A549 (cell line): ENCODE results near the gene NOD2. TPM values are rescaled to one million over a fixed set of nuclear protein-coding genes. Genes with fewer than 3 reads are reported as not detected.

Experiments used
- ATAC-seq, 2 experiments: fragments of 200-7000 bp in 1 of 2; fragments of >200 bp in 1 of 2; cut with Nextera tagmentation in 1 of 2; cut with Tn5 transposase in 1 of 2; 3 replicates each; pipeline versions ENCODE4 v1.8.0 to v1.9.1; 2018 to 2020; ENCODE audit warnings: mild to moderate bottlenecking in 1 of 2, moderate library complexity in 1 of 2
- CTCF ChIA-PET: fragments of 300-600 bp; sonication (Branson Sonifier 250); formaldehyde crosslinking; extraction: SDS; loops from one replicate; lab custom pipeline; 2021; ENCODE audit warnings: antibody characterized with exemption, inconsistent platforms; lab: Yijun Ruan, JAX
- POLR2A ChIA-PET: fragments of 350-600 bp; formaldehyde crosslinking; extraction: SDS; loops from one replicate; lab custom pipeline; 2021; ENCODE audit warnings: antibody characterized with exemption, inconsistent platforms; lab: Yijun Ruan, JAX
- DNase-seq, 2 experiments: peaks; one replicate each; pipeline versions ENCODE4 v3.0.0 to v3.0.0-alpha.2; 2011 to 2016; ENCODE audit warnings: low read depth in 1 of 2, low spot score in 1 of 2
- FAIRE-seq: peaks from 2 replicates; lab custom pipeline; 2011; peaks lifted over from hg19 to GRCh38; lab: Jason Lieb, UNC
- H3K27ac ChIP-seq, 2 experiments: fragments of >200 bp; sonication (Bioruptor Twin); formaldehyde crosslinking; 3 replicates each; pipeline ENCODE4 v1.5.1; 2016 to 2017
- H3K4me1 ChIP-seq: fragments of >200 bp; sonication (Bioruptor Twin); formaldehyde crosslinking; 3 replicates; pipeline ENCODE4 v1.6.1; 2016
- H3K4me2 ChIP-seq: fragments of >200 bp; sonication (Bioruptor Twin); formaldehyde crosslinking; 3 replicates; pipeline ENCODE4 v1.6.1; 2016
- H3K4me3 ChIP-seq: fragments of >200 bp; sonication (Bioruptor Twin); formaldehyde crosslinking; 3 replicates; pipeline ENCODE4 v1.5.1; 2016
- H3K9me3 ChIP-seq: fragments of >200 bp; sonication (Bioruptor Twin); formaldehyde crosslinking; 3 replicates; pipeline ENCODE4 v1.6.1; 2016
- EP300 ChIP-seq, 2 experiments: fragments of >200 bp; sonication (Bioruptor Twin); formaldehyde crosslinking; IDR thresholded peaks; 2 replicates in 1 of 2; 3 replicates in 1 of 2; pipeline ENCODE4 v1.6.1; 2016 to 2017
- ESRRA ChIP-seq: fragments of 150-350 bp; IDR thresholded peaks from 2 replicates; pipeline ENCODE4 v1.6.1; 2014; ENCODE audit warnings: mild to moderate bottlenecking, low read length, borderline replicate concordance
- FOXS1 ChIP-seq: fragments of 250-450 bp; sonication (Bioruptor Pico); IDR thresholded peaks from 2 replicates; pipeline ENCODE4 v1.5.0; 2020; ENCODE audit warnings: mild to moderate bottlenecking, moderate library complexity
- MYC ChIP-seq: IDR thresholded peaks from 2 replicates; pipeline ENCODE4 v1.6.1; 2012; ENCODE audit warnings: mild to moderate bottlenecking, inconsistent platforms, low read length, improper control_type of control experiment, borderline replicate concordance
- NR3C1 ChIP-seq: fragments of >200 bp; sonication (Bioruptor Twin); formaldehyde crosslinking; IDR thresholded peaks from 3 replicates; pipeline ENCODE4 v1.6.1; 2017
- RAD21 ChIP-seq, 2 experiments: fragments of >200 bp in 1 of 2; sonication (Bioruptor Twin) in 1 of 2; formaldehyde crosslinking in 1 of 2; IDR thresholded peaks in 1 of 2; conservative IDR thresholded peaks in 1 of 2; 2 replicates in 1 of 2; 3 replicates in 1 of 2; pipeline ENCODE4 v1.6.1; 2012 to 2018; ENCODE audit warnings: inconsistent platforms in 1 of 2
- RNF2 ChIP-seq: fragments of 200-600 bp; sonication (generic); IDR thresholded peaks from 2 replicates; pipeline ENCODE4 v1.6.1; 2016; ENCODE audit warnings: low read depth, mild to moderate bottlenecking, antibody characterized with exemption, moderate library complexity, borderline replicate concordance
- SMC3 ChIP-seq: fragments of >200 bp; sonication (Bioruptor Twin); formaldehyde crosslinking; IDR thresholded peaks from 3 replicates; pipeline ENCODE4 v1.6.1; 2018; ENCODE audit warnings: inconsistent platforms
- TFCP2L1 ChIP-seq: fragments of 250-450 bp; sonication (Bioruptor Pico); IDR thresholded peaks from 2 replicates; pipeline ENCODE4 v1.5.0; 2021; ENCODE audit warnings: mild to moderate bottlenecking
- TP53 ChIP-seq: fragments of 250-450 bp; sonication (Bioruptor Pico); IDR thresholded peaks from 2 replicates; pipeline ENCODE4 v1.5.0; 2021; ENCODE audit warnings: mild to moderate bottlenecking, moderate library complexity
- ZC3H11A ChIP-seq: fragments of 450-650 bp; IDR thresholded peaks from 2 replicates; pipeline ENCODE4 v1.6.1; 2014; ENCODE audit warnings: antibody characterized with exemption, mild to moderate bottlenecking
- ZNF302 ChIP-seq: fragments of 250-450 bp; sonication (Bioruptor Pico); IDR thresholded peaks from 2 replicates; pipeline ENCODE4 v1.9.0; 2021; ENCODE audit warnings: inconsistent platforms, mild to moderate bottlenecking, moderate library complexity
- WGBS: methylation state at CpG from one replicate; pipeline ENCODE4 v1.1.6; 2017; ENCODE audit errors: missing lambda C conversion rate; 5-methylcytosine and 5-hydroxymethylcytosine counted together
- polyA plus RNA-seq, 4 experiments: library from polyadenylated mRNA; depleted of rRNA in 3 of 4; stranded (reverse); fragments of >200 nt; fragmentation: RNase III in 1 of 4; extraction: RNeasy Plus Mini Kit Qiagen cat#74134 plus additional on column Dnase treatment in 1 of 4; gene quantifications; 2 replicates in 3 of 4; 3 replicates in 1 of 4; pipeline ENCODE4 v1.2.3, GENCODE V29; 2011 to 2017
- small RNA-seq, 6 experiments: library from RNA; depleted of rRNA; stranded (forward); fragments of <200 nt; gene quantifications; one replicate each; pipeline ENCODE3, GENCODE V24; 2012
- TF ChIP-seq, protein P1 (sequence below): fragments of 150-350 bp; IDR thresholded peaks from 2 replicates; pipeline ENCODE4 v1.6.1; 2014; ENCODE audit warnings: low read depth, mild to moderate bottlenecking, low read length
- TF ChIP-seq, protein P2 (sequence below): IDR thresholded peaks from 2 replicates; pipeline ENCODE4 v1.6.1; 2012
- TF ChIP-seq, protein P3 (sequence below): IDR thresholded peaks from 2 replicates; pipeline ENCODE4 v1.6.1; 2012; ENCODE audit warnings: low read depth, borderline replicate concordance

The NOD2 gene
- polyA plus RNA-seq, 2 of the 4 experiments (the other 2 are of a cell fraction) = not detected

DNA sequence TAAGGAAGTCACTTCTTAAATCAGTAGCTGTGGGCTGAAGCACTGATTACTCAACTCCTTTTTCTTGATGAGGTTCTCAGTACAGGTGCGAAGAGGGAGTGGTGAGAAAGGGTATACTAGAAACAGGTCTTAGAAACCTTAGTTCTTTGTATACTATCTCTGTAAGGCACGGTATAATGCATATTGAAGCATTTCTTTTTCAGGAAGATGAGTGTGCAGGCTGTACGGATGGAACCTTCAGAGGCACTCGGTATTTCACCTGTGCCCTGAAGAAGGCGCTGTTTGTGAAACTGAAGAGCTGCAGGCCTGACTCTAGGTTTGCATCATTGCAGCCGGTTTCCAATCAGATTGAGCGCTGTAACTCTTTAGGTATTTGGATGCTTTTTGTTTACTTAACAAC, 87.6 kb downstream of the NOD2 start:
- peak in 1 of 2 experiments; percentile 45; a peak in 1 of 6 replicates for ATAC-seq
- FAIRE-seq = no peak
- no peaks in the 10 kb centered on the region for H3K9me3 ChIP-seq

DNA sequence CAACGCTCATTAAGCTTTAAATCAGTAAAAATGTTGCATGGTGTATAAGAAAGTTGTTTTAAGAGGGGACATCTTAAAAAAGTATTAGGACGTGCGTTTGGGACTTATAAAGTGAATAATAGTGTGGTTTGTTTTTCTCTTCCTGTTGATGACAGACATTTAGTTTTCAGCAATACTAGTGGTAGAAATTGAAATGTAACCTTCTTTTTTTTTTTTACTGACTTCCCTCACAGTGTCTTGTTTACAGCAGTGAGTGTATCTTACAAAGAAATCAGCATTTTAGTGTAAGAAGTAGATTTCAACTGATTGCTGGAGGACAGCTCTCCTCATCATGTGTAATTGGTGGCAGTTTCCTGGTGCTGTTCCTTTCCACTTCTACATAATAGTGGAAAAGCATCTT, 88.1 kb downstream of the NOD2 start:
- DNase-seq (no peak), ATAC-seq (no peak), FAIRE-seq (no peak)
- H3K4me1 ChIP-seq = no peaks in the 10 kb centered on the region
- H3K4me3 ChIP-seq = no peak overlapping the region
- CTCF ChIA-PET = interaction anchor here (0.7 kb wide), 1 partner anchor 24 kb away, joined by 5 read pairs; no protein-coding TSS in a partner anchor
- H3K27ac ChIP-seq = no peak overlapping the region
- TF ChIP-seq EP300 (IDR thresholded peaks at IDR 0.05) (no peak), RNF2 (no peak)
- TF ChIP-seq, protein P1, sequence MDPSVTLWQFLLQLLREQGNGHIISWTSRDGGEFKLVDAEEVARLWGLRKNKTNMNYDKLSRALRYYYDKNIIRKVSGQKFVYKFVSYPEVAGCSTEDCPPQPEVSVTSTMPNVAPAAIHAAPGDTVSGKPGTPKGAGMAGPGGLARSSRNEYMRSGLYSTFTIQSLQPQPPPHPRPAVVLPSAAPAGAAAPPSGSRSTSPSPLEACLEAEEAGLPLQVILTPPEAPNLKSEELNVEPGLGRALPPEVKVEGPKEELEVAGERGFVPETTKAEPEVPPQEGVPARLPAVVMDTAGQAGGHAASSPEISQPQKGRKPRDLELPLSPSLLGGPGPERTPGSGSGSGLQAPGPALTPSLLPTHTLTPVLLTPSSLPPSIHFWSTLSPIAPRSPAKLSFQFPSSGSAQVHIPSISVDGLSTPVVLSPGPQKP = no peak
- 94% methylated on average over 3 of the region's 3 CpGs for WGBS
- H3K9me3 ChIP-seq = no peaks in the 10 kb centered on the region
- H3K4me2 ChIP-seq = no peak overlapping the region
- POLR2A ChIA-PET = no interaction called here

More for the DNA sequence above, 87.6 kb downstream of the NOD2 start:
- H3K4me2 ChIP-seq = no peak overlapping the region
- H3K27ac ChIP-seq = no peak overlapping the region
- no peaks in the 10 kb centered on the region for H3K4me1 ChIP-seq
- H3K4me3 ChIP-seq = no peak overlapping the region
- peak in 1 of 2 experiments; percentile 17 for DNase-seq
- WGBS = 94% methylated on average over 7 of the region's 7 CpGs
- ChIA-PET CTCF (interaction anchor here (0.7 kb wide), 1 partner anchor 25 kb away, joined by 5 read pairs; no protein-coding TSS in a partner anchor), POLR2A (no interaction called here)
- no peak for TF ChIP-seq FOXS1 (CRISPR knock-in tag)
- no peak for TF ChIP-seq ESRRA
- TF ChIP-seq, protein P2, sequence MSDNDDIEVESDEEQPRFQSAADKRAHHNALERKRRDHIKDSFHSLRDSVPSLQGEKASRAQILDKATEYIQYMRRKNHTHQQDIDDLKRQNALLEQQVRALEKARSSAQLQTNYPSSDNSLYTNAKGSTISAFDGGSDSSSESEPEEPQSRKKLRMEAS = no peak
- no peak for TF ChIP-seq TP53
- no peak for TF ChIP-seq ZC3H11A
- TF ChIP-seq RAD21 (conservative IDR thresholded peaks at IDR 0.05 in 1 of 2, IDR thresholded peaks at IDR 0.05 in 1 of 2) = no peak
- no peak for TF ChIP-seq ZNF302
- TF ChIP-seq, protein P3, sequence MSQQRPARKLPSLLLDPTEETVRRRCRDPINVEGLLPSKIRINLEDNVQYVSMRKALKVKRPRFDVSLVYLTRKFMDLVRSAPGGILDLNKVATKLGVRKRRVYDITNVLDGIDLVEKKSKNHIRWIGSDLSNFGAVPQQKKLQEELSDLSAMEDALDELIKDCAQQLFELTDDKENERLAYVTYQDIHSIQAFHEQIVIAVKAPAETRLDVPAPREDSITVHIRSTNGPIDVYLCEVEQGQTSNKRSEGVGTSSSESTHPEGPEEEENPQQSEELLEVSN = no peak
- no peak for TF ChIP-seq TFCP2L1
- no peak for TF ChIP-seq MYC
- TF ChIP-seq NR3C1 = no peak
- TF ChIP-seq SMC3 = no peak
- TF ChIP-seq, all 56 proteins: peak for 0

Small RNA genes within 50 kb of the gene (small RNA-seq; reads per million reads assigned to genes)
- 0 to 4.3 (median 0.29) reads per million in 6 experiments for gene MIR3181

Other genes with a start within 250 kb of the NOD2 start
- 0.10 and 0.17 TPM in 2 replicates for gene NKD1, start 145.2 kb upstream of the NOD2 start, polyA plus RNA-seq (2011; rRNA removed)
- gene NKD1, start 145.2 kb upstream of the NOD2 start, polyA plus RNA-seq (2017; fragmentation: RNase III; extraction: RNeasy Plus Mini Kit Qiagen cat#74134 plus additional on column Dnase treatment) = 0.15 to 0.22 TPM (median 0.19 TPM) in 3 replicates
- not detected in 2 replicates for gene SNX20, start 12.3 kb upstream of the NOD2 start, polyA plus RNA-seq (2011; rRNA removed)
- gene SNX20, start 12.3 kb upstream of the NOD2 start, polyA plus RNA-seq (2017; fragmentation: RNase III; extraction: RNeasy Plus Mini Kit Qiagen cat#74134 plus additional on column Dnase treatment) = not detected in 3 replicates
- gene CYLD, start 48.5 kb downstream of the NOD2 start, polyA plus RNA-seq (2011; rRNA removed) = 11.2 and 12.7 TPM in 2 replicates
- gene CYLD, start 48.5 kb downstream of the NOD2 start, polyA plus RNA-seq (2017; fragmentation: RNase III; extraction: RNeasy Plus Mini Kit Qiagen cat#74134 plus additional on column Dnase treatment) = 6.5 to 7.2 TPM (median 6.7 TPM) in 3 replicates